GM12873 (cell line): ENCODE results near the gene CALB2.

Experiments
- CTCF ChIP-seq: IDR thresholded peaks from 2 replicates; pipeline ENCODE4 v1.5.1; 2012; ENCODE audit warnings: low read depth, mild to moderate bottlenecking, moderate library complexity, low read length, control low read depth; ENCODE audit not compliant: insufficient read depth; ENCODE audit errors: missing control alignments

CALB2 gene

GRCh38 chr16:71399801-71400563 lies 41.5 kb downstream of the CALB2 start:
- TF ChIP-seq CTCF: no peak

- TF ChIP-seq CTCF: no peak
Observed at GRCh38 chr16:71402007-71402406, 43.5 kb downstream of the CALB2 start.

- TF ChIP-seq CTCF: no peak
Observed at GRCh38 chr16:71402674-71403073, 44.2 kb downstream of the CALB2 start.

GRCh38 chr16:71404364-71404763 lies 45.8 kb downstream of the CALB2 start:
- TF ChIP-seq CTCF: no peak

- no peak for TF ChIP-seq CTCF
Observed at GRCh38 chr16:71406316-71406715, 47.8 kb downstream of the CALB2 start.

GRCh38 chr16:71406724-71407123 lies 48.2 kb downstream of the CALB2 start:
- TF ChIP-seq CTCF: no peak

GRCh38 chr16:71407731-71408130 lies 49.2 kb downstream of the CALB2 start:
- no peak for TF ChIP-seq CTCF

GRCh38 chr16:71408536-71408935 lies 50.0 kb downstream of the CALB2 start:
- no peak for TF ChIP-seq CTCF
